Naive B cell (primary cell): ENCODE data around the gene ZNF474. TPM values are rescaled to one million over a fixed set of nuclear protein-coding genes. Genes with fewer than 3 reads are reported as not detected.

Experiments
- ATAC-seq, 2 donors: fragments of 150-1000 bp; cut with Tn5 transposase; 2 replicates each; pipeline ENCODE4 v1.10.0; 2021; ENCODE audit warnings: low read depth in 2 of 2, mild to moderate bottlenecking in 2 of 2, moderate library complexity in 2 of 2
- DNase-seq: peaks from one replicate; pipeline ENCODE4 v3.0.0; 2022
- H3K27ac Mint-ChIP-seq, 6 donors: one replicate each; pipeline ENCODE4 v1.8.0; 2020 to 2022; ENCODE audit warnings: mild to moderate bottlenecking in 6 of 6, mixed read lengths in 6 of 6, moderate library complexity in 5 of 6, inconsistent platforms in 2 of 6
- H3K27me3 Mint-ChIP-seq, 3 donors: one replicate each; pipeline ENCODE4 v1.8.0; 2021 to 2022; ENCODE audit warnings: mixed read lengths in 3 of 3, mild to moderate bottlenecking in 1 of 3
- H3K36me3 Mint-ChIP-seq, 2 donors: one replicate each; pipeline ENCODE4 v1.8.0; 2020 to 2022; ENCODE audit warnings: mixed read lengths in 2 of 2, inconsistent platforms in 1 of 2, mild to moderate bottlenecking in 1 of 2
- H3K4me1 Mint-ChIP-seq, 3 donors: one replicate each; pipeline ENCODE4 v1.8.0; 2020 to 2022; ENCODE audit warnings: mixed read lengths in 3 of 3, inconsistent platforms in 1 of 3, mild to moderate bottlenecking in 1 of 3, moderate library complexity in 1 of 3
- H3K4me3 Mint-ChIP-seq, 8 donors: one replicate each; pipeline ENCODE4 v1.8.0; 2020 to 2022; ENCODE audit warnings: mild to moderate bottlenecking in 8 of 8, mixed read lengths in 8 of 8, moderate library complexity in 8 of 8, inconsistent platforms in 2 of 8
- H3K9me3 Mint-ChIP-seq, 7 donors: one replicate each; pipeline ENCODE4 v1.8.0; 2020 to 2022; ENCODE audit warnings: mixed read lengths in 7 of 7, mild to moderate bottlenecking in 5 of 7, inconsistent platforms in 2 of 7, moderate library complexity in 1 of 7
- polyA plus RNA-seq, 6 donors: library from polyadenylated mRNA; unstranded; fragments of 300-500 nt; fragmentation: Illumina TruSeq; gene quantifications; one replicate each; pipeline ENCODE4 v1.2.3, GENCODE V29; 2021; ENCODE audit warnings: low read depth in 6 of 6

Gene ZNF474
- polyA plus RNA-seq, 6 donors from 2014 or later = 0.23 TPM; not detected in 5

GRCh38 chr5:122183098-122183787 lies 53.9 kb downstream of the ZNF474 start:
- H3K36me3 Mint-ChIP-seq = no peaks in the 10 kb centered on the region
- no peak overlapping the region for H3K27ac Mint-ChIP-seq
- peaks cover 0 to 8% (median 3%) of the 10 kb centered on the region in 3 donors for H3K27me3 Mint-ChIP-seq
- ATAC-seq = no peak
- no peak for DNase-seq
- H3K4me3 Mint-ChIP-seq = no peak overlapping the region
- no peaks in the 10 kb centered on the region for H3K4me1 Mint-ChIP-seq
- peaks cover 0 to 16% (median 2%) of the 10 kb centered on the region in 7 donors for H3K9me3 Mint-ChIP-seq

- H3K4me3 Mint-ChIP-seq = no peak overlapping the region
- H3K4me1 Mint-ChIP-seq = no peaks in the 10 kb centered on the region
- no peak overlapping the region for H3K27ac Mint-ChIP-seq
- DNase-seq (no peak), ATAC-seq (no peak)
- no peaks in the 10 kb centered on the region for H3K36me3 Mint-ChIP-seq
- H3K27me3 Mint-ChIP-seq = peaks cover 0 to 8% (median 3%) of the 10 kb centered on the region in 3 donors
- H3K9me3 Mint-ChIP-seq = peaks cover 0 to 16% (median 0%) of the 10 kb centered on the region in 7 donors
Observed at GRCh38 chr5:122183788-122184170, 54.4 kb downstream of the ZNF474 start.

GRCh38 chr5:122184676-122185255 lies 55.4 kb downstream of the ZNF474 start:
- H3K4me3 Mint-ChIP-seq = no peak overlapping the region
- H3K9me3 Mint-ChIP-seq = peaks cover 0 to 16% (median 0%) of the 10 kb centered on the region in 7 donors
- no peak for DNase-seq
- no peaks in the 10 kb centered on the region for H3K36me3 Mint-ChIP-seq
- peaks cover 0 to 8% (median 3%) of the 10 kb centered on the region in 3 donors for H3K27me3 Mint-ChIP-seq
- no peak for ATAC-seq
- H3K27ac Mint-ChIP-seq = no peak overlapping the region
- no peaks in the 10 kb centered on the region for H3K4me1 Mint-ChIP-seq

- ATAC-seq (no peak), DNase-seq (no peak)
- Mint-ChIP-seq H3K36me3 (no peaks in the 10 kb centered on the region), H3K27ac (no peak overlapping the region), H3K27me3 (peaks cover 0 to 15% (median 8%) of the 10 kb centered on the region in 3 donors), H3K4me1 (no peaks in the 10 kb centered on the region), H3K4me3 (no peak overlapping the region), H3K9me3 (peaks cover 0 to 16% (median 0%) of the 10 kb centered on the region in 7 donors)
Observed at GRCh38 chr5:122187426-122187825, 58.1 kb downstream of the ZNF474 start.

GRCh38 chr5:122190156-122190555 lies 60.8 kb downstream of the ZNF474 start:
- no peak overlapping the region for H3K27ac Mint-ChIP-seq
- ATAC-seq (no peak), DNase-seq (no peak)
- H3K9me3 Mint-ChIP-seq = peaks cover 0 to 14% (median 0%) of the 10 kb centered on the region in 7 donors
- no peaks in the 10 kb centered on the region for H3K4me1 Mint-ChIP-seq
- H3K27me3 Mint-ChIP-seq = peaks cover 10 to 27% (median 17%) of the 10 kb centered on the region in 3 donors
- H3K4me3 Mint-ChIP-seq = no peak overlapping the region
- H3K36me3 Mint-ChIP-seq = no peaks in the 10 kb centered on the region

GRCh38 chr5:122192497-122193496 lies 63.5 kb downstream of the ZNF474 start:
- Mint-ChIP-seq H3K9me3 (no peaks in the 10 kb centered on the region), H3K27ac (no peak overlapping the region), H3K4me1 (no peaks in the 10 kb centered on the region), H3K4me3 (no peak overlapping the region), H3K36me3 (no peaks in the 10 kb centered on the region), H3K27me3 (peaks cover 10 to 27% (median 22%) of the 10 kb centered on the region in 3 donors)
- ATAC-seq (peak in 1 of 2 donors; percentile 45), DNase-seq (no peak)

GRCh38 chr5:122195802-122196394 lies 66.6 kb downstream of the ZNF474 start:
- Mint-ChIP-seq H3K4me3 (no peak overlapping the region), H3K36me3 (no peaks in the 10 kb centered on the region), H3K27ac (no peak overlapping the region), H3K27me3 (peaks cover 17 to 27% (median 24%) of the 10 kb centered on the region in 3 donors), H3K4me1 (no peaks in the 10 kb centered on the region), H3K9me3 (no peaks in the 10 kb centered on the region)
- no peak for DNase-seq
- ATAC-seq = no peak

- Mint-ChIP-seq H3K4me1 (no peaks in the 10 kb centered on the region), H3K4me3 (no peak overlapping the region), H3K27ac (no peak overlapping the region), H3K9me3 (no peaks in the 10 kb centered on the region), H3K27me3 (peaks cover 1 to 10% (median 8%) of the 10 kb centered on the region in 3 donors), H3K36me3 (no peaks in the 10 kb centered on the region)
- DNase-seq (no peak), ATAC-seq (no peak)
Observed at GRCh38 chr5:122199146-122199545, 69.8 kb downstream of the ZNF474 start.

- ATAC-seq (no peak), DNase-seq (no peak)
- Mint-ChIP-seq H3K4me1 (no peaks in the 10 kb centered on the region), H3K36me3 (no peaks in the 10 kb centered on the region), H3K4me3 (no peak overlapping the region), H3K9me3 (peaks cover 0 to under 1% (median 0%) of the 10 kb centered on the region in 7 donors), H3K27ac (no peak overlapping the region), H3K27me3 (peaks cover 3 to 9% (median 9%) of the 10 kb centered on the region in 3 donors)
Observed at GRCh38 chr5:122200450-122200849, 71.1 kb downstream of the ZNF474 start.

- H3K27ac Mint-ChIP-seq = no peak overlapping the region
- ATAC-seq (no peak), DNase-seq (no peak)
- no peaks in the 10 kb centered on the region for H3K4me1 Mint-ChIP-seq
- H3K27me3 Mint-ChIP-seq = peaks cover 7 to 13% (median 9%) of the 10 kb centered on the region in 3 donors
- H3K9me3 Mint-ChIP-seq = peaks cover 0 to 4% (median 0%) of the 10 kb centered on the region in 7 donors
- no peaks in the 10 kb centered on the region for H3K36me3 Mint-ChIP-seq
- H3K4me3 Mint-ChIP-seq = no peak overlapping the region
Observed at GRCh38 chr5:122200865-122201264, 71.5 kb downstream of the ZNF474 start.

GRCh38 chr5:122201365-122201764 lies 72.0 kb downstream of the ZNF474 start:
- ATAC-seq (no peak), DNase-seq (no peak)
- H3K9me3 Mint-ChIP-seq = peaks cover 0 to 4% (median 0%) of the 10 kb centered on the region in 7 donors
- H3K27ac Mint-ChIP-seq = no peak overlapping the region
- no peaks in the 10 kb centered on the region for H3K36me3 Mint-ChIP-seq
- peaks cover 8 to 13% (median 9%) of the 10 kb centered on the region in 3 donors for H3K27me3 Mint-ChIP-seq
- no peak overlapping the region for H3K4me3 Mint-ChIP-seq
- H3K4me1 Mint-ChIP-seq = no peaks in the 10 kb centered on the region

- Mint-ChIP-seq H3K4me1 (no peaks in the 10 kb centered on the region), H3K27me3 (peaks cover 4 to 12% (median 8%) of the 10 kb centered on the region in 3 donors)
Observed at GRCh38 chr5:122202952-122203351, 73.6 kb downstream of the ZNF474 start.

More at GRCh38 chr5:122202952-122203351, 73.6 kb downstream of the ZNF474 start:
- Mint-ChIP-seq H3K36me3 (no peaks in the 10 kb centered on the region), H3K4me3 (no peak overlapping the region), H3K27ac (no peak overlapping the region), H3K9me3 (peaks cover 0 to 4% (median 0%) of the 10 kb centered on the region in 7 donors)
- ATAC-seq = no peak
- DNase-seq = no peak
